GM12864 (cell line): Measurements from ENCODE around the gene ATP10A.

Source experiments
- DNase-seq: peaks from one replicate; pipeline ENCODE4 v3.0.0-alpha.2; 2011; ENCODE audit warnings: low read depth
- H3K4me3 ChIP-seq: 2 replicates; pipeline ENCODE4 v1.5.1; 2011; ENCODE audit warnings: mild to moderate bottlenecking, low read depth, low read length, control low read depth
- CTCF ChIP-seq: IDR thresholded peaks from 2 replicates; pipeline ENCODE4 v1.5.1; 2011; ENCODE audit warnings: low read depth, mild to moderate bottlenecking, moderate library complexity, low read length, control low read depth, inconsistent platforms; ENCODE audit errors: missing control alignments

Gene ATP10A

DNA sequence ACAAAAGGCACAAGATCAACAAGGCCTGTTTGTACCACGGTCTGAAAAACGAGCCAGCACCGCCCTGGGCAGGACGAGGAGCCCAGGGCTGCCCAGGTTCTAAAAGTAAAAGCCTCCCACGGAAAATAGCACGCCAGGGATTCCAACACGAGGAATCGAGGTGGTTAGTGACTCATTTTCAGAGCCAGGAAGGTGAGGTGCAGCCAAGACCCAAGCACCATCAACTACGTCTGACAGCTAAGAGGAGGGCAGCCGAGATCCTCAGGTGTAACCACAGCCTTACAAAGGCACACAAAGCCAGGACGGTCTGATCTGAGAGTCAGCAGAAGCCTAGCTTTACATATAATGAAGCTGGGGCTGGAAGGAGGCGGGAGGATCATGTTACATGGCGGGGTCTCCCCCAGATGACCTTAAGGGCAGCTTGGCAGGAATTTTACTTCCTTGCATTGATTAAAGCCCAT lies 52.5 kb downstream of the ATP10A start:
- TF ChIP-seq CTCF, result no peak
- no peak for DNase-seq
- H3K4me3 ChIP-seq, result no peak overlapping the region

- TF ChIP-seq CTCF, result no peak
Observed at GRCh38 chr15:25810154-25810553, 53.0 kb downstream of the ATP10A start.

DNA sequence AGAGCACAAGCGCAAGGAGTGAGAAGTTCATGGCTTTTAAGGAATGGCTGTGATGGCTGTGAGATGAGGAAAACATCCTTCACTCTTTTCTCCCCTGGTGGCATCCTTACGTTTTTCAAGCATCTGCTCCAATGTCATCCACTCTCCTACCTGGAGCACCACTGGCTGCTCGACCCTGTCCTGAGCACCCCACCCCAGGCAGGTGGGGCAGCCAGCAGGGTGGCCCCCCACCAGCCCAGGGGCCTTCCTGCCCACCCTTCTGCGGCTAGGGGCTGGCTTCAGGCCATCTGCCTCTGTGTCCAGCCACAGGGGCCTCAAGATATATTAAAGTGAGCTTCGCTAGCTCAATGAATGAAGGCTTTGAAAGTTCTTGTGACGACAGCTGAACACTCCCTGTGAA lies 56.1 kb downstream of the ATP10A start:
- H3K4me3 ChIP-seq, result no peak overlapping the region
- TF ChIP-seq CTCF, result no peak
- no peak for DNase-seq

More at GRCh38 chr15:25810154-25810553, 53.0 kb downstream of the ATP10A start:
- no peak overlapping the region for H3K4me3 ChIP-seq
- no peak for DNase-seq

DNA sequence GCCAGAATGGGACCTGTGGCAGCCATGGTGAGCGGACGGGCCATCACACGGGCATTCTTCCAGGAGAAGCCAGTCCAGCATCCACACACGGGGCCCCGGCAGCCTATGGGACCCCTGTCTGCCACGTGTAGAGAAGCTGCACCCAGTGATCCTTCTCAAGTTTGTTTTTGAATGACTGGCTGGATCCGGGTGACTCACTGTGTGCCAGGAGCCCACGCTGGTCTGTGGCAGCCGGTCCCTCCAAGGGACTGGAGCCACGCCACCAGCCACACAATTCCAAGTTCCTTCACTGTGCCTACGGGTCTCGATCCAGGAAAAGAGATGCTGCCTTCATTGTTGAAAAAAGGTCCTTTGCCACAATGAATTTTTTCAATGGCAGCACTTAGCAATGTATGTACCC lies 58.1 kb downstream of the ATP10A start:
- TF ChIP-seq CTCF, result no peak
- no peak overlapping the region for H3K4me3 ChIP-seq
- DNase-seq, result no peak

- no peak overlapping the region for H3K4me3 ChIP-seq
- TF ChIP-seq CTCF, result no peak
- DNase-seq, result no peak
Observed at GRCh38 chr15:25804451-25804850, 58.7 kb downstream of the ATP10A start.

GRCh38 chr15:25803541-25803940 lies 59.6 kb downstream of the ATP10A start:
- TF ChIP-seq CTCF, result no peak
- H3K4me3 ChIP-seq, result no peak overlapping the region
- DNase-seq, result no peak

GRCh38 chr15:25803036-25803435 lies 60.1 kb downstream of the ATP10A start:
- no peak overlapping the region for H3K4me3 ChIP-seq
- no peak for TF ChIP-seq CTCF
- no peak for DNase-seq
